CD8-positive, alpha-beta memory T cell (primary cell): ENCODE results near the gene COPG2. TPM values are rescaled to one million over a fixed set of nuclear protein-coding genes. Genes with fewer than 3 reads are reported as not detected.
A peak's percentile ranks its signal among the peaks of the same experiment; 100 is the strongest.

Experiments
- CTCF ChIA-PET: fragments of 350-600 bp; sonication (Branson Sonifier 250); formaldehyde crosslinking; loops from one replicate; lab custom pipeline; 2021; ENCODE audit warnings: antibody characterized with exemption; lab: Charles Lee
- POLR2A ChIA-PET: fragments of 350-600 bp; sonication (Branson Sonifier 250); formaldehyde crosslinking; loops from one replicate; lab custom pipeline; 2021; ENCODE audit warnings: antibody characterized with exemption; lab: Charles Lee
- DNase-seq, 5 donors: peaks; one replicate each; pipeline versions ENCODE4 v3.0.0 to v3.0.0-alpha.2; 2020 to 2022; ENCODE audit warnings: mixed read lengths in 1 of 5
- H3K27ac ChIP-seq: one replicate; pipeline ENCODE4 v1.7.0; 2013; ENCODE audit warnings: low read depth, mild to moderate bottlenecking, low read length, moderate library complexity
- H3K27me3 ChIP-seq: 2 replicates; pipeline ENCODE4 v1.7.0; 2013; ENCODE audit warnings: low read length, mild to moderate bottlenecking; ENCODE audit not compliant: insufficient read depth, poor library complexity, severe bottlenecking
- H3K36me3 ChIP-seq: 2 replicates; pipeline ENCODE4 v1.7.0; 2013; ENCODE audit warnings: mild to moderate bottlenecking, low read length, moderate library complexity; ENCODE audit not compliant: insufficient read depth
- H3K4me1 ChIP-seq: 2 replicates; pipeline ENCODE4 v1.7.0; 2013; ENCODE audit warnings: mild to moderate bottlenecking, low read length, moderate library complexity; ENCODE audit not compliant: insufficient read depth
- H3K4me3 ChIP-seq: 2 replicates; pipeline ENCODE4 v1.7.0; 2013; ENCODE audit warnings: mild to moderate bottlenecking, low read length
- H3K9me3 ChIP-seq: 2 replicates; pipeline ENCODE4 v1.7.0; 2013; ENCODE audit warnings: mild to moderate bottlenecking, low read length
- H3K27ac Mint-ChIP-seq, 8 donors: one replicate each; pipeline ENCODE4 v1.8.0; 2020 to 2021; ENCODE audit warnings: mixed read lengths in 8 of 8, mild to moderate bottlenecking in 6 of 8, inconsistent platforms in 3 of 8, moderate library complexity in 3 of 8
- H3K27me3 Mint-ChIP-seq, 2 donors: one replicate each; pipeline ENCODE4 v1.8.0; 2020 to 2021; ENCODE audit warnings: mixed read lengths in 2 of 2, mild to moderate bottlenecking in 1 of 2, moderate library complexity in 1 of 2
- H3K36me3 Mint-ChIP-seq, 3 donors: one replicate each; pipeline ENCODE4 v1.8.0; 2020 to 2021; ENCODE audit warnings: mixed read lengths in 3 of 3, inconsistent platforms in 1 of 3, mild to moderate bottlenecking in 1 of 3
- H3K4me1 Mint-ChIP-seq, 3 donors: one replicate each; pipeline ENCODE4 v1.8.0; 2020 to 2021; ENCODE audit warnings: mixed read lengths in 3 of 3, inconsistent platforms in 1 of 3, mild to moderate bottlenecking in 1 of 3
- H3K4me3 Mint-ChIP-seq, 7 donors: one replicate each; pipeline ENCODE4 v1.8.0; 2020 to 2021; ENCODE audit warnings: mixed read lengths in 7 of 7, mild to moderate bottlenecking in 6 of 7, moderate library complexity in 4 of 7, inconsistent platforms in 2 of 7
- H3K9me3 Mint-ChIP-seq, 5 donors: one replicate each; pipeline ENCODE4 v1.8.0; 2020 to 2022; ENCODE audit warnings: mixed read lengths in 5 of 5, mild to moderate bottlenecking in 3 of 5, moderate library complexity in 2 of 5, inconsistent platforms in 1 of 5
- polyA plus RNA-seq: library from polyadenylated mRNA; unstranded; fragments of 300-500 nt; fragmentation: Illumina TruSeq; gene quantifications from one replicate; pipeline ENCODE4 v1.2.3, GENCODE V29; 2021
- total RNA-seq, 2 experiments: library from RNA; stranded (reverse); gene quantifications; one replicate each; pipeline ENCODE4 v1.2.3, GENCODE V29; 2021

Gene COPG2
- total and polyA plus RNA-seq, 3 experiments from 2014 or later = 1.4 to 23.7 (median 23.6) TPM

DNA sequence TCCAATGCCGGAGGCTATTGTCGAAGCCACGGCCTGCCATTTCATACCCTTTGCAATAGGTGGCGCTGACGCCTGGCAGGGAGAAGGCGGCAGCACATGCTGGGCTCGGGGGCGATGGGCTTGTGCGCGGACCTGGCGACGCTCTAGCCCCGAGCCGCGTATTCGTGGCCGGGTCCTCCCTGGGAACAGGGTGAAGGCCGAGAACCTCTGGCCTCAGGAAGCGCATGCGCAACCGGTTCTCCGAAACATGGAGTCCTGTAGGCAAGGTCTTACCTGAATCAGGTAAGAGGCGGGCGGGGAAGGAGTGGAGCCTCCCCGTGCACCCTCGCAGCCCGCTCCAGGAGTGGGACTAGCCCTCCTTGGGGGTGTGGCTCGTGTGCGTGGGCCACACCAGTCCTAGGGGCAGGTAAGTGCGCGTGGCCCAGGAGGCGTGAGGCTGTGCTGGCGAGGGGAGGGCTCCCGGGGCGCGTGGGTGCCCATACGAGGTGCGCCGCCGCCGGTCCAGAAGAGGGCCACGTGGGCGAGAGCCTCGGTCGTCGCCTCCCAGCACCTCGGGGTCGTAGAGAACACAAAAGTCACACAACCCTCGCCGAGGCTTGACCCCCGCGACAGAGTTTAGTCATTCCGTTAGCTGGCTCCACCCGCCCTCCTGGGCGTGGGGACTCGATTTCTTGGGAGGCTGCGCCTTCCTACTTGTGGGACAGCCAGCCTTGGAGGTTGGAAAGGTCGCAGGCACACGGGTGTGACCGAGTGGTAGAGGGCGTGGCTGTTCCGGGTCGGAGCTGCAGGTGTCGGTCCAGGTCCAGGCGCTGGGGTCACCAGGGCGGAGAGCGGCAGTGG is 182.2 kb downstream of the COPG2 start:
- Histone ChIP-seq H3K9me3 (no peaks in the 10 kb centered on the region), H3K27ac (no peak overlapping the region), H3K27me3 (no peaks in the 10 kb centered on the region), H3K4me3 (peak overlapping the region; percentile 79), H3K36me3 (no peaks in the 10 kb centered on the region), H3K4me1 (no peaks in the 10 kb centered on the region)
- ChIA-PET CTCF (interaction anchor here (1.0 to 1.4 kb wide), 2 partner anchors 9 to 272 kb away, joined by 4 read pairs; no protein-coding TSS in a partner anchor), POLR2A (no interaction called here)
- peaks cover 42 to 79% of the 10 kb centered on the region in 2 donors for H3K27me3 Mint-ChIP-seq
- peak overlapping the region; percentile 82 to 92 (median 90) for H3K4me3 Mint-ChIP-seq
- H3K27ac Mint-ChIP-seq = peak overlapping the region in 1 of 8 donors; percentile 79
- no peaks in the 10 kb centered on the region for H3K9me3 Mint-ChIP-seq
- H3K36me3 Mint-ChIP-seq = no peaks in the 10 kb centered on the region
- DNase-seq = peak; percentile 18 to 70 (median 45)
- H3K4me1 Mint-ChIP-seq = peaks cover 22 to 29% (median 22%) of the 10 kb centered on the region in 3 donors

DNA sequence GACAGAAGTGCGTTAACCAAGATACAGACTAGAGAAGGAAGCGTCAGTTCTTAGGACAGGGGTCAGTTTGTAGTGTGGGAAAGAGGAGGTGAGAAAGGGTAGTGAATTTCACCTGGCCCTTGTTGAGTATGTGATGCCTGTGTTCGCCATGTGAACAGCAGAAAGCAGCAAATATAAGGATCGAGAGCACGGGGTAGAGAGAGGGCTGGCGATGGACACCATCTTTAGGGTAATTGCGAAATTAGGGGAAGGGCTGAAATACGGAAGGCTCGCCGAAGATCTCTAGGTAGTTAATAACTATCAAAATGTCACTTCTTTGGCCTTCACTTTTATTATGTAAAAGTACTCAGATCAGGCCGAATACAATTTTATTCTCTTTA is 182.8 kb downstream of the COPG2 start:
- no peak overlapping the region for H3K27ac Mint-ChIP-seq
- peaks cover 39 to 75% of the 10 kb centered on the region in 2 donors for H3K27me3 Mint-ChIP-seq
- Histone ChIP-seq H3K27ac (no peak overlapping the region), H3K4me1 (no peaks in the 10 kb centered on the region), H3K4me3 (peak overlapping the region; percentile 79), H3K27me3 (no peaks in the 10 kb centered on the region), H3K9me3 (no peaks in the 10 kb centered on the region), H3K36me3 (no peaks in the 10 kb centered on the region)
- ChIA-PET POLR2A (no interaction called here), CTCF (no interaction called here)
- DNase-seq = no peak
- peaks cover 17 to 25% (median 18%) of the 10 kb centered on the region in 3 donors for H3K4me1 Mint-ChIP-seq
- H3K4me3 Mint-ChIP-seq = peak overlapping the region; percentile 82 to 92 (median 90)
- H3K9me3 Mint-ChIP-seq = no peaks in the 10 kb centered on the region
- H3K36me3 Mint-ChIP-seq = no peaks in the 10 kb centered on the region

DNA sequence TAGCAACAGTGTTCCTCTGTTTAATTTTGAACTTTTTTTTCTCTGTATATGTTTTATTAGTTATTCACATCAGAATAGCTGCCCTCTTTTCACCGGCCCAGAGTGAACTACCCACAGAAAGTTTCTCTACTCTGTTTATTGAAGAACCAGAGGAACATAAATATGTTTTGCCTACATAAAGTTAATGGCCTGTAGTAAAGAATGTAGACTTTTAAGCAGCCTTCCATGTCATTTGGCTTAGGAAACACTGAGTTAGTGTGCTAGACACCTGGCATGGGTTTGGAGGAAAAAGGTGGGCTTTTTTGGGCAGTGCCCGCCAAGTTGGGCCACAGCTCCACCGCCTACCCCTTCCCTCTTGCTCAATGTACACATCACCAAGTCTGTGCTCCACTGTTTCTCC is 185.5 kb downstream of the COPG2 start:
- Mint-ChIP-seq H3K9me3 (no peaks in the 10 kb centered on the region), H3K4me3 (no peak overlapping the region), H3K27ac (no peak overlapping the region), H3K36me3 (peaks cover 0 to 3% (median 0%) of the 10 kb centered on the region in 3 donors), H3K4me1 (peaks cover 17 to 25% (median 18%) of the 10 kb centered on the region in 3 donors), H3K27me3 (peaks cover 36 to 64% of the 10 kb centered on the region in 2 donors)
- Histone ChIP-seq H3K9me3 (no peaks in the 10 kb centered on the region), H3K4me3 (no peak overlapping the region), H3K27me3 (no peaks in the 10 kb centered on the region), H3K27ac (no peak overlapping the region), H3K4me1 (no peaks in the 10 kb centered on the region), H3K36me3 (no peaks in the 10 kb centered on the region)
- ChIA-PET CTCF (interaction anchor here (2.6 kb wide), 1 partner anchor 29 kb away, joined by 8 read pairs; no protein-coding TSS in a partner anchor), POLR2A (no interaction called here)
- DNase-seq = no peak

DNA sequence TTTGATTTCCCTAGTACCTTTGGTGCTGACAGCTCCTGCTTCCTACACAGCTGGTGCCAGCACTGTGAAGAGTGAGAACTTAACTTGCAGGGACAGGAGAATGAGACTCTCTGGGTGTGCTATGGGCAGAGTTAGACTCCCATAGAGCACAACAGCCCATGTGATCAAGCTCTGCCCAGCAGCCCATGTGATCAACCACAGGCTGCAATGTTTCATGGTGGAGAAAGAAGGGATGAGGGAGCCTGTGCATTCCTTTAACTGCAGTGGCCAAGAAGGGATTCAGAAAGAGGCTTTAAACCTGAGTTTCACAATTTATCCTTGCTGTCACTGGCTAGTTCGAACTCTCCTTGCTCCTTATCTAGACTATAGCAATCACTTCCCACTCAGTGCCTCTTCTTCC is 186.7 kb downstream of the COPG2 start:
- Histone ChIP-seq H3K27ac (no peak overlapping the region), H3K36me3 (no peaks in the 10 kb centered on the region), H3K4me1 (no peaks in the 10 kb centered on the region), H3K4me3 (no peak overlapping the region), H3K27me3 (no peaks in the 10 kb centered on the region), H3K9me3 (no peaks in the 10 kb centered on the region)
- Mint-ChIP-seq H3K36me3 (peaks cover 0 to 3% (median 0%) of the 10 kb centered on the region in 3 donors), H3K27ac (no peak overlapping the region), H3K9me3 (no peaks in the 10 kb centered on the region), H3K27me3 (peaks cover 34 to 57% of the 10 kb centered on the region in 2 donors), H3K4me1 (peaks cover 15 to 25% (median 16%) of the 10 kb centered on the region in 3 donors), H3K4me3 (no peak overlapping the region)
- ChIA-PET POLR2A (no interaction called here), CTCF (interaction anchor here (2.6 kb wide), 1 partner anchor 28 kb away, joined by 8 read pairs; no protein-coding TSS in a partner anchor)
- no peak for DNase-seq

DNA sequence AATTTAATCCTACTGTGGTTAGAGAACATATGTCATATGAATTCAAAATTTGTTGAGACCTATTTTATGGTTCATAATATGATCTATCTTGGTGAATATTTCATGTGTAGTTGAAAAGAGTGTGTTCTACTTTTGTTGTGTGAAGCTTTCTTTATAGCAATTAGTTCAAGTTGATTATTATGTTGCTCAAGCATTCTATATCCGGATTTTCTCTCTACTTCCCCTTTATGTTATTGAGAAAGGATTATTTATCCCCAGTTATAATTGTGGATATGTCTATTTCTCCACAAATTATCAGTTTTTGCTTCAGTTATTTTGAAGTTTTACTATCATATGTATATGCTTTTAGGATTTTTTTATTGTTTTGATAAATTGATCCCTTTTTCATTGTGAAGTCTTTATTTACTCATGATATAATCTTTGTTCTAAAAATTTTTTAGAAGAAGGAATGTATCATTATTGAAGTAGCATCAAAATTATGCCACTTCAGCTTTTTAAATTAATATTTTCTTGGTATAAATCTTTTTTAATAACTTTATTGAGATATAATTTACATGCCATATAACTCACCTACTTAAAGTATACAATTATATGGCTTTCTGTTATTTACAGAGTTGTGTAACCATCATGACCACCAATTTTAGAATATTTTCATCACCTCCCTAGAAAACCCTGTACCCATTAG is 188.7 kb downstream of the COPG2 start:
- no peaks in the 10 kb centered on the region for H3K36me3 ChIP-seq
- H3K27ac ChIP-seq = no peak overlapping the region
- Mint-ChIP-seq H3K9me3 (no peaks in the 10 kb centered on the region), H3K4me1 (peaks cover 0 to 9% (median 6%) of the 10 kb centered on the region in 3 donors), H3K36me3 (peaks cover 0 to 3% (median 0%) of the 10 kb centered on the region in 3 donors), H3K27ac (no peak overlapping the region), H3K4me3 (no peak overlapping the region), H3K27me3 (peaks cover 26 to 43% of the 10 kb centered on the region in 2 donors)
- H3K4me1 ChIP-seq = no peaks in the 10 kb centered on the region
- H3K4me3 ChIP-seq = no peak overlapping the region
- ChIA-PET CTCF (no interaction called here), POLR2A (no interaction called here)
- H3K27me3 ChIP-seq = no peaks in the 10 kb centered on the region
- DNase-seq = no peak
- no peaks in the 10 kb centered on the region for H3K9me3 ChIP-seq

DNA sequence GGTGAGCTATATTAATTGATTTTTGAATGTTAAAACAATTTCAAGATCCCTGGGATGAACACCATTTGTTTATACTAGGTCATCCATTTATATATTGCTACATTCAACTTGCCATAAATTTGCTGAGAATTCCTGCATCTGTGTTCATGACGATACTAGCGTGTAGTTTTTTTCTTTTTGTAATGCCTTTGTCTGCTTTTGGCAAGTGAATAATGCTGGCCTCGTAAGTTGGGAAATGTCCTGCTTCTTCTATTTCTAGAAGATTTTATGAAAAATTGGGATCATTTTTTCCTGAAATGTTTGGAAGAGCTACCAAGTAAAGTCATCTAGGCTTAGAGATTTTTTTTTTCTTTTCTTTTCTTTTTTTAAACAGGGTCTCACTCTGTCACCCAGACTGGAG is 189.6 kb downstream of the COPG2 start:
- peaks cover 0 to 3% (median 0%) of the 10 kb centered on the region in 3 donors for H3K36me3 Mint-ChIP-seq
- DNase-seq = no peak
- H3K9me3 ChIP-seq = no peaks in the 10 kb centered on the region
- no peak overlapping the region for H3K4me3 Mint-ChIP-seq
- no peak overlapping the region for H3K4me3 ChIP-seq
- no peak overlapping the region for H3K27ac Mint-ChIP-seq
- H3K4me1 Mint-ChIP-seq = peaks cover 0 to 9% (median 6%) of the 10 kb centered on the region in 3 donors
- H3K27ac ChIP-seq = no peak overlapping the region
- no peaks in the 10 kb centered on the region for H3K36me3 ChIP-seq
- no peaks in the 10 kb centered on the region for H3K9me3 Mint-ChIP-seq
- CTCF ChIA-PET = no interaction called here
- no peaks in the 10 kb centered on the region for H3K4me1 ChIP-seq
- POLR2A ChIA-PET = no interaction called here
- H3K27me3 ChIP-seq = no peaks in the 10 kb centered on the region
- peaks cover 26 to 34% of the 10 kb centered on the region in 2 donors for H3K27me3 Mint-ChIP-seq

DNA sequence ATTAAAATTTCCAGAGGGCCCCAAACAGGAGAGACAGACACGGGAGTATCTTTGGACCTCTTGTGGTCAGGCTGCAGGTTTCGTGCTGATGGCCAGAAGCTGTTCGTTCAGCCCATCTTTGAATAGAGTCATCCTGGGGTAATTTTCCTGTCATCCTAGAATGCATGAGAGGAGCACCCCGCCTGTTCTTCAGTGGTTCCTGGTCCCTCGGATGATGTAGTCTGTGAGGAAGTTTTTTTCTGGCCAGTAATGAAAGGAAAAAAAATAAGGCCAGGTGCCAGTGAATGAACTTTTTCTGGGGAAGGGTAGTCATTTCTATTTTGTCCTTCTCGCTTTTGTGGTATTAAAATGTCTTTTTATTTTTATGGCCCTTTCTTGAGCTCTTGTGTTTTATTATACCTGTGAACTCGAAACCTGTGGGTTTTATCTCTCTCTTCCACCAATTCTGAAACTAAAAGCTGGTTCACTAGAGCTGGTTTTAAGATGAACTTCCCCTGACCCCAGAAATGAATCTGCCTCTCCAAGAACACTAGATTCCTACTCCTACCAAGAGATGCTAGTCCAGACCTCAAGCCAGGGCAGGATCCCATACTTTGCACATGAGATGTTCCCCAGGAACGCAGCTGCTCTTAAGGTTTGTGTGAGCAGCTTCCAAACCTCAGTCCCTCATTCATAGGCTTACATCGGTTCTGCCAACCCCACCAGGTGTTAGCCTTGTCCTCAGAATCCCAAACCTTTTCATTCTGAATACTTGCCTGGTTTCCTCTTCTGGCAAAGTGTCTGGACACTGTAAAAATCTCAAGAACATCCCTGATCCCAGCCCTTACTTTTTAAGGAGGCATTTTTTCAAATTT is 192.0 kb downstream of the COPG2 start:
- peak overlapping the region in 1 of 7 donors; percentile 9 for H3K4me3 Mint-ChIP-seq
- H3K4me1 Mint-ChIP-seq = peaks cover 0 to 9% (median 6%) of the 10 kb centered on the region in 3 donors
- no peaks in the 10 kb centered on the region for H3K9me3 Mint-ChIP-seq
- H3K4me1 ChIP-seq = no peaks in the 10 kb centered on the region
- ChIA-PET CTCF (interaction anchor here (1.7 kb wide), 1 partner anchor 10 kb away, joined by 4 read pairs; no protein-coding TSS in a partner anchor), POLR2A (no interaction called here)
- no peaks in the 10 kb centered on the region for H3K9me3 ChIP-seq
- H3K27ac ChIP-seq = no peak overlapping the region
- H3K4me3 ChIP-seq = no peak overlapping the region
- H3K27me3 ChIP-seq = no peaks in the 10 kb centered on the region
- H3K36me3 Mint-ChIP-seq = peaks cover 0 to 3% (median 0%) of the 10 kb centered on the region in 3 donors
- DNase-seq = no peak
- peaks cover 12 to 15% of the 10 kb centered on the region in 2 donors for H3K27me3 Mint-ChIP-seq
- H3K36me3 ChIP-seq = no peaks in the 10 kb centered on the region
- H3K27ac Mint-ChIP-seq = no peak overlapping the region
